ENCODE data around the gene CHRNG.

DNA sequence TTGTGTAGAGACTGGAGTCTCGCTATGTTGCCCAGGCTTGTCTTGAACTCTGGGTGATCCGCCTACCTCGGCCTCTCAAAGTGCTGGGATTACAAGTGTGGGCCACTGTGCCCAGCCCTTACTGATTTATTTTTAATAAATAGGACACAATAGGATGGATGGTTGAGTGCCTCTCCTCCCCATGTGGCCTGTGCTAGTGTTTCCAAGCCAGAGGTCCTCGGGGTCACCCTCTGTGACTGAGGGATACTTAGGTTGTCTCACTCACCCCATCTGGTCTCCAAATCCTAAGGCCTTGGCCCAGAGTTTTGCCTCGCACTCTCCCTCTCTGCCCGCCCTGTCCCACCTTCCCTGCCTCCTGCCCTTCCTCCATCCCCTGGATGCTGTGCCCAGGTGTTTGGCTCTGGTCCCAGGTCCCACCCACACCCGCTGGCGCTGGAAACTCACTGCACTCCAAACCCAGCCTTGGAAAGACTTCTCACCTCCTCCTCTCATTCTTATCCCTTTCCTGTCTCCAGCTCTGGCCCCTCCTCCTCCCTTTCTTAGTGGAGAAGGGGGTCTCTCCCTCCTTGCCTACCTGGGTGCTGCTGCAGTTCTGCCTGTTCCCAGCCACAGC, 47.1 kb upstream of the CHRNG start:
- TF ChIP-seq, protein P1, sequence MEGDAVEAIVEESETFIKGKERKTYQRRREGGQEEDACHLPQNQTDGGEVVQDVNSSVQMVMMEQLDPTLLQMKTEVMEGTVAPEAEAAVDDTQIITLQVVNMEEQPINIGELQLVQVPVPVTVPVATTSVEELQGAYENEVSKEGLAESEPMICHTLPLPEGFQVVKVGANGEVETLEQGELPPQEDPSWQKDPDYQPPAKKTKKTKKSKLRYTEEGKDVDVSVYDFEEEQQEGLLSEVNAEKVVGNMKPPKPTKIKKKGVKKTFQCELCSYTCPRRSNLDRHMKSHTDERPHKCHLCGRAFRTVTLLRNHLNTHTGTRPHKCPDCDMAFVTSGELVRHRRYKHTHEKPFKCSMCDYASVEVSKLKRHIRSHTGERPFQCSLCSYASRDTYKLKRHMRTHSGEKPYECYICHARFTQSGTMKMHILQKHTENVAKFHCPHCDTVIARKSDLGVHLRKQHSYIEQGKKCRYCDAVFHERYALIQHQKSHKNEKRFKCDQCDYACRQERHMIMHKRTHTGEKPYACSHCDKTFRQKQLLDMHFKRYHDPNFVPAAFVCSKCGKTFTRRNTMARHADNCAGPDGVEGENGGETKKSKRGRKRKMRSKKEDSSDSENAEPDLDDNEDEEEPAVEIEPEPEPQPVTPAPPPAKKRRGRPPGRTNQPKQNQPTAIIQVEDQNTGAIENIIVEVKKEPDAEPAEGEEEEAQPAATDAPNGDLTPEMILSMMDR (conservative IDR thresholded peaks at IDR 0.05): no peak
- TF ChIP-seq ZFX (IDR thresholded peaks at IDR 0.05): no peak
